GM23338 (cell line): ENCODE results near the gene PTPRN2. TPM values are rescaled to one million over a fixed set of nuclear protein-coding genes. Genes with fewer than 3 reads are reported as not detected.

Experiments used
- ATAC-seq: fragments of 200-7000 bp; cut with Tn5 transposase; 3 replicates; pipeline ENCODE4 v1.9.1; 2020
- DNase-seq: peaks from one replicate; pipeline ENCODE4 v3.0.0-alpha.2; 2015; ENCODE audit warnings: low spot score
- H2AFZ ChIP-seq: fragments of 200-600 bp; sonication (generic); 2 replicates; pipeline ENCODE4 v1.8.0; 2016; ENCODE audit warnings: antibody characterized with exemption, mild to moderate bottlenecking, moderate library complexity
- H3F3A ChIP-seq: fragments of 200-600 bp; sonication (generic); replicated peaks from 2 replicates; pipeline ENCODE4 v1.8.0; 2017; ENCODE audit warnings: antibody characterized with exemption, mixed run types, low read depth
- H3K27ac ChIP-seq: fragments of 200-600 bp; sonication (generic); 2 replicates; pipeline ENCODE4 v1.6.1; 2016; ENCODE audit warnings: low read depth
- H3K27me3 ChIP-seq: fragments of 200-600 bp; sonication (generic); 2 replicates; pipeline ENCODE4 v1.8.0; 2016; ENCODE audit warnings: mild to moderate bottlenecking, mixed run types, moderate library complexity; ENCODE audit not compliant: insufficient read depth
- H3K36me3 ChIP-seq: fragments of 200-600 bp; sonication (generic); 2 replicates; pipeline ENCODE4 v1.8.0; 2016; ENCODE audit warnings: mild to moderate bottlenecking; ENCODE audit not compliant: insufficient read depth
- H3K4me1 ChIP-seq: fragments of 200-600 bp; sonication (generic); 2 replicates; pipeline ENCODE4 v1.8.0; 2016; ENCODE audit warnings: mild to moderate bottlenecking, moderate library complexity; ENCODE audit not compliant: insufficient read depth
- H3K4me2 ChIP-seq: fragments of 200-600 bp; sonication (generic); 2 replicates; pipeline ENCODE4 v1.7.1; 2017; ENCODE audit warnings: mixed run types
- H3K4me3 ChIP-seq: fragments of 200-600 bp; sonication (generic); 2 replicates; pipeline ENCODE4 v1.6.1; 2016; ENCODE audit warnings: mixed run types
- H3K79me2 ChIP-seq: fragments of 200-600 bp; sonication (generic); replicated peaks from 2 replicates; pipeline ENCODE4 v1.8.0; 2017; ENCODE audit warnings: mild to moderate bottlenecking; ENCODE audit not compliant: insufficient read depth
- H3K9me2 ChIP-seq: fragments of 200-600 bp; sonication (generic); 2 replicates; pipeline ENCODE4 v1.8.0; 2017; ENCODE audit not compliant: insufficient read depth
- H4K20me1 ChIP-seq: fragments of 200-600 bp; sonication (generic); replicated peaks from 2 replicates; pipeline ENCODE4 v1.8.0; 2017; ENCODE audit warnings: mild to moderate bottlenecking; ENCODE audit not compliant: insufficient read depth
- H3K27ac Mint-ChIP-seq: 2 replicates; pipeline ENCODE4 v1.8.0; 2020; ENCODE audit warnings: inconsistent platforms, mild to moderate bottlenecking, moderate library complexity, mixed read lengths
- H3K27me3 Mint-ChIP-seq: 3 replicates; pipeline ENCODE4 v1.8.0; 2022; ENCODE audit warnings: low read depth, mild to moderate bottlenecking, moderate library complexity, mixed read lengths, inconsistent platforms; ENCODE audit not compliant: insufficient read depth, poor library complexity
- H3K36me3 Mint-ChIP-seq: 3 replicates; pipeline ENCODE4 v1.8.0; 2021; ENCODE audit warnings: low read depth, mild to moderate bottlenecking, inconsistent platforms, moderate library complexity, mixed read lengths
- H3K4me1 Mint-ChIP-seq: 3 replicates; pipeline ENCODE4 v1.8.0; 2020; ENCODE audit warnings: mild to moderate bottlenecking, inconsistent platforms, mixed read lengths
- H3K4me3 Mint-ChIP-seq: 3 replicates; pipeline ENCODE4 v1.8.0; 2021; ENCODE audit warnings: moderate library complexity, mild to moderate bottlenecking, inconsistent platforms, mixed read lengths
- H3K9me3 Mint-ChIP-seq: 3 replicates; pipeline ENCODE4 v1.8.0; 2020; ENCODE audit warnings: moderate library complexity, mild to moderate bottlenecking, inconsistent platforms, mixed read lengths
- CREB1 ChIP-seq: fragments of 250-450 bp; sonication (Bioruptor Pico); IDR thresholded peaks from 2 replicates; pipeline ENCODE4 v1.5.0; 2020; ENCODE audit warnings: low read depth, mild to moderate bottlenecking, moderate library complexity
- ETS1 ChIP-seq: IDR thresholded peaks from 2 replicates; pipeline ENCODE4 v1.6.1; 2016; ENCODE audit warnings: antibody characterized with exemption
- EZH2 ChIP-seq: fragments of 200-600 bp; sonication (generic); IDR thresholded peaks from one replicate; pipeline ENCODE4 v1.8.0; 2017; ENCODE audit warnings: antibody characterized with exemption, mild to moderate bottlenecking, low read depth; ENCODE audit not compliant: unreplicated experiment
- NANOG ChIP-seq: IDR thresholded peaks from 2 replicates; pipeline ENCODE4 v1.6.1; 2016; ENCODE audit warnings: antibody characterized with exemption, borderline replicate concordance
- STAT1 ChIP-seq: IDR thresholded peaks from one replicate; pipeline ENCODE4 v1.6.1; 2016; ENCODE audit warnings: antibody characterized with exemption; ENCODE audit not compliant: unreplicated experiment
- ZNF114 ChIP-seq: fragments of 250-450 bp; sonication (Bioruptor Pico); IDR thresholded peaks from 2 replicates; pipeline ENCODE4 v1.5.0; 2020; ENCODE audit warnings: mild to moderate bottlenecking, moderate library complexity
- ZNF331 ChIP-seq: fragments of 250-450 bp; sonication (Bioruptor Pico); IDR thresholded peaks from 2 replicates; pipeline ENCODE4 v1.5.0; 2020; ENCODE audit warnings: low read depth, mild to moderate bottlenecking, moderate library complexity
- polyA plus RNA-seq: library from polyadenylated mRNA; unstranded; fragments of >200 nt; fragmentation: Nextera tagmentation; extraction: Ambion mirVana; gene quantifications from 2 replicates; pipeline ENCODE4 v1.2.1, GENCODE V29; 2016
- total RNA-seq: library from RNA; depleted of rRNA; stranded (reverse); fragments of >200 nt; shearing (Covaris generic); gene quantifications from 2 replicates; pipeline ENCODE4 v1.2.3, GENCODE V29; 2014
- TF ChIP-seq, protein P1 (sequence below): fragments of 250-450 bp; sonication (Bioruptor Pico); IDR thresholded peaks from 2 replicates; pipeline ENCODE4 v1.5.0; 2020; ENCODE audit warnings: mild to moderate bottlenecking, moderate library complexity
- TF ChIP-seq, protein P2 (sequence below), 2 experiments: fragments of 200-600 bp in 1 of 2; sonication (generic) in 1 of 2; conservative IDR thresholded peaks; 2 replicates each; pipeline versions ENCODE4 v1.5.1 to v1.6.1; 2016 to 2017; ENCODE audit warnings: antibody characterized with exemption in 2 of 2, low read depth in 2 of 2, mild to moderate bottlenecking in 2 of 2, moderate library complexity in 1 of 2
- TF ChIP-seq, protein P3 (sequence below): IDR thresholded peaks from one replicate; pipeline ENCODE4 v1.6.1; 2018; ENCODE audit warnings: antibody characterized with exemption; ENCODE audit not compliant: unreplicated experiment

Gene PTPRN2
- total and polyA plus RNA-seq, 2 experiments from 2014 or later, result 0.87 to 4.0 TPM

GRCh38 chr7:157922576-157922975, 665.0 kb downstream of the PTPRN2 start:
- peaks cover 2% of the 10 kb centered on the region for H3K27me3 Mint-ChIP-seq
- no peaks in the 10 kb centered on the region for H3K4me1 ChIP-seq

More at GRCh38 chr7:157922576-157922975, 665.0 kb downstream of the PTPRN2 start:
- H3K4me3 ChIP-seq, result no peak overlapping the region
- no peaks in the 10 kb centered on the region for H3F3A ChIP-seq
- DNase-seq (no peak), ATAC-seq (no peak)
- no peaks in the 10 kb centered on the region for H3K27me3 ChIP-seq
- no peak overlapping the region for H2AFZ ChIP-seq
- H3K4me2 ChIP-seq, result no peak overlapping the region
- H3K9me3 Mint-ChIP-seq, result peaks cover 89% of the 10 kb centered on the region
- no peak for TF ChIP-seq CREB1
- TF ChIP-seq ZNF331, result no peak
- no peak for TF ChIP-seq EZH2
- TF ChIP-seq, protein P1, sequence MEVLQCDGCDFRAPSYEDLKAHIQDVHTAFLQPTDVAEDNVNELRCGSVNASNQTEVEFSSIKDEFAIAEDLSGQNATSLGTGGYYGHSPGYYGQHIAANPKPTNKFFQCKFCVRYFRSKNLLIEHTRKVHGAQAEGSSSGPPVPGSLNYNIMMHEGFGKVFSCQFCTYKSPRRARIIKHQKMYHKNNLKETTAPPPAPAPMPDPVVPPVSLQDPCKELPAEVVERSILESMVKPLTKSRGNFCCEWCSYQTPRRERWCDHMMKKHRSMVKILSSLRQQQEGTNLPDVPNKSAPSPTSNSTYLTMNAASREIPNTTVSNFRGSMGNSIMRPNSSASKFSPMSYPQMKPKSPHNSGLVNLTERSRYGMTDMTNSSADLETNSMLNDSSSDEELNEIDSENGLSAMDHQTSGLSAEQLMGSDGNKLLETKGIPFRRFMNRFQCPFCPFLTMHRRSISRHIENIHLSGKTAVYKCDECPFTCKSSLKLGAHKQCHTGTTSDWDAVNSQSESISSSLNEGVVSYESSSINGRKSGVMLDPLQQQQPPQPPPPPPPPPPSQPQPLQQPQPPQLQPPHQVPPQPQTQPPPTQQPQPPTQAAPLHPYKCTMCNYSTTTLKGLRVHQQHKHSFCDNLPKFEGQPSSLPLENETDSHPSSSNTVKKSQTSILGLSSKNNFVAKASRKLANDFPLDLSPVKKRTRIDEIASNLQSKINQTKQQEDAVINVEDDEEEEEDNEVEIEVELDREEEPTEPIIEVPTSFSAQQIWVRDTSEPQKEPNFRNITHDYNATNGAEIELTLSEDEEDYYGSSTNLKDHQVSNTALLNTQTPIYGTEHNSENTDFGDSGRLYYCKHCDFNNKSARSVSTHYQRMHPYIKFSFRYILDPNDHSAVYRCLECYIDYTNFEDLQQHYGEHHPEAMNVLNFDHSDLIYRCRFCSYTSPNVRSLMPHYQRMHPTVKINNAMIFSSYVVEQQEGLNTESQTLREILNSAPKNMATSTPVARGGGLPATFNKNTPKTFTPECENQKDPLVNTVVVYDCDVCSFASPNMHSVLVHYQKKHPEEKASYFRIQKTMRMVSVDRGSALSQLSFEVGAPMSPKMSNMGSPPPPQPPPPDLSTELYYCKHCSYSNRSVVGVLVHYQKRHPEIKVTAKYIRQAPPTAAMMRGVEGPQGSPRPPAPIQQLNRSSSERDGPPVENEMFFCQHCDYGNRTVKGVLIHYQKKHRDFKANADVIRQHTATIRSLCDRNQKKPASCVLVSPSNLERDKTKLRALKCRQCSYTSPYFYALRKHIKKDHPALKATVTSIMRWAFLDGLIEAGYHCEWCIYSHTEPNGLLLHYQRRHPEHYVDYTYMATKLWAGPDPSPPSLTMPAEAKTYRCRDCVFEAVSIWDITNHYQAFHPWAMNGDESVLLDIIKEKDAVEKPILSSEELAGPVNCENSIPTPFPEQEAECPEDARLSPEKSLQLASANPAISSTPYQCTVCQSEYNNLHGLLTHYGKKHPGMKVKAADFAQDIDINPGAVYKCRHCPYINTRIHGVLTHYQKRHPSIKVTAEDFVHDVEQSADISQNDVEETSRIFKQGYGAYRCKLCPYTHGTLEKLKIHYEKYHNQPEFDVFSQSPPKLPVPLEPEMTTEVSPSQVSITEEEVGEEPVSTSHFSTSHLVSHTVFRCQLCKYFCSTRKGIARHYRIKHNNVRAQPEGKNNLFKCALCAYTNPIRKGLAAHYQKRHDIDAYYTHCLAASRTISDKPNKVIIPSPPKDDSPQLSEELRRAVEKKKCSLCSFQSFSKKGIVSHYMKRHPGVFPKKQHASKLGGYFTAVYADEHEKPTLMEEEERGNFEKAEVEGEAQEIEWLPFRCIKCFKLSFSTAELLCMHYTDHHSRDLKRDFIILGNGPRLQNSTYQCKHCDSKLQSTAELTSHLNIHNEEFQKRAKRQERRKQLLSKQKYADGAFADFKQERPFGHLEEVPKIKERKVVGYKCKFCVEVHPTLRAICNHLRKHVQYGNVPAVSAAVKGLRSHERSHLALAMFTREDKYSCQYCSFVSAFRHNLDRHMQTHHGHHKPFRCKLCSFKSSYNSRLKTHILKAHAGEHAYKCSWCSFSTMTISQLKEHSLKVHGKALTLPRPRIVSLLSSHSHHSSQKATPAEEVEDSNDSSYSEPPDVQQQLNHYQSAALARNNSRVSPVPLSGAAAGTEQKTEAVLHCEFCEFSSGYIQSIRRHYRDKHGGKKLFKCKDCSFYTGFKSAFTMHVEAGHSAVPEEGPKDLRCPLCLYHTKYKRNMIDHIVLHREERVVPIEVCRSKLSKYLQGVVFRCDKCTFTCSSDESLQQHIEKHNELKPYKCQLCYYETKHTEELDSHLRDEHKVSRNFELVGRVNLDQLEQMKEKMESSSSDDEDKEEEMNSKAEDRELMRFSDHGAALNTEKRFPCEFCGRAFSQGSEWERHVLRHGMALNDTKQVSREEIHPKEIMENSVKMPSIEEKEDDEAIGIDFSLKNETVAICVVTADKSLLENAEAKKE, result no peak
- no peak for TF ChIP-seq STAT1
- no peak for TF ChIP-seq ZNF114 (CRISPR knock-in tag)
- TF ChIP-seq ETS1, result no peak
- no peak for TF ChIP-seq NANOG
- TF ChIP-seq, protein P2, sequence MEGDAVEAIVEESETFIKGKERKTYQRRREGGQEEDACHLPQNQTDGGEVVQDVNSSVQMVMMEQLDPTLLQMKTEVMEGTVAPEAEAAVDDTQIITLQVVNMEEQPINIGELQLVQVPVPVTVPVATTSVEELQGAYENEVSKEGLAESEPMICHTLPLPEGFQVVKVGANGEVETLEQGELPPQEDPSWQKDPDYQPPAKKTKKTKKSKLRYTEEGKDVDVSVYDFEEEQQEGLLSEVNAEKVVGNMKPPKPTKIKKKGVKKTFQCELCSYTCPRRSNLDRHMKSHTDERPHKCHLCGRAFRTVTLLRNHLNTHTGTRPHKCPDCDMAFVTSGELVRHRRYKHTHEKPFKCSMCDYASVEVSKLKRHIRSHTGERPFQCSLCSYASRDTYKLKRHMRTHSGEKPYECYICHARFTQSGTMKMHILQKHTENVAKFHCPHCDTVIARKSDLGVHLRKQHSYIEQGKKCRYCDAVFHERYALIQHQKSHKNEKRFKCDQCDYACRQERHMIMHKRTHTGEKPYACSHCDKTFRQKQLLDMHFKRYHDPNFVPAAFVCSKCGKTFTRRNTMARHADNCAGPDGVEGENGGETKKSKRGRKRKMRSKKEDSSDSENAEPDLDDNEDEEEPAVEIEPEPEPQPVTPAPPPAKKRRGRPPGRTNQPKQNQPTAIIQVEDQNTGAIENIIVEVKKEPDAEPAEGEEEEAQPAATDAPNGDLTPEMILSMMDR (conservative IDR thresholded peaks at IDR 0.05; ENCODE audit: low read depth in 2 of 2), result no peak
- TF ChIP-seq, protein P3, sequence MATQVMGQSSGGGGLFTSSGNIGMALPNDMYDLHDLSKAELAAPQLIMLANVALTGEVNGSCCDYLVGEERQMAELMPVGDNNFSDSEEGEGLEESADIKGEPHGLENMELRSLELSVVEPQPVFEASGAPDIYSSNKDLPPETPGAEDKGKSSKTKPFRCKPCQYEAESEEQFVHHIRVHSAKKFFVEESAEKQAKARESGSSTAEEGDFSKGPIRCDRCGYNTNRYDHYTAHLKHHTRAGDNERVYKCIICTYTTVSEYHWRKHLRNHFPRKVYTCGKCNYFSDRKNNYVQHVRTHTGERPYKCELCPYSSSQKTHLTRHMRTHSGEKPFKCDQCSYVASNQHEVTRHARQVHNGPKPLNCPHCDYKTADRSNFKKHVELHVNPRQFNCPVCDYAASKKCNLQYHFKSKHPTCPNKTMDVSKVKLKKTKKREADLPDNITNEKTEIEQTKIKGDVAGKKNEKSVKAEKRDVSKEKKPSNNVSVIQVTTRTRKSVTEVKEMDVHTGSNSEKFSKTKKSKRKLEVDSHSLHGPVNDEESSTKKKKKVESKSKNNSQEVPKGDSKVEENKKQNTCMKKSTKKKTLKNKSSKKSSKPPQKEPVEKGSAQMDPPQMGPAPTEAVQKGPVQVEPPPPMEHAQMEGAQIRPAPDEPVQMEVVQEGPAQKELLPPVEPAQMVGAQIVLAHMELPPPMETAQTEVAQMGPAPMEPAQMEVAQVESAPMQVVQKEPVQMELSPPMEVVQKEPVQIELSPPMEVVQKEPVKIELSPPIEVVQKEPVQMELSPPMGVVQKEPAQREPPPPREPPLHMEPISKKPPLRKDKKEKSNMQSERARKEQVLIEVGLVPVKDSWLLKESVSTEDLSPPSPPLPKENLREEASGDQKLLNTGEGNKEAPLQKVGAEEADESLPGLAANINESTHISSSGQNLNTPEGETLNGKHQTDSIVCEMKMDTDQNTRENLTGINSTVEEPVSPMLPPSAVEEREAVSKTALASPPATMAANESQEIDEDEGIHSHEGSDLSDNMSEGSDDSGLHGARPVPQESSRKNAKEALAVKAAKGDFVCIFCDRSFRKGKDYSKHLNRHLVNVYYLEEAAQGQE, result no peak
- no peaks in the 10 kb centered on the region for H3K9me2 ChIP-seq
- no peaks in the 10 kb centered on the region for H3K4me1 Mint-ChIP-seq
- H3K27ac Mint-ChIP-seq, result no peak overlapping the region
- peaks cover 45% of the 10 kb centered on the region for H3K36me3 Mint-ChIP-seq
- H3K79me2 ChIP-seq, result no peaks in the 10 kb centered on the region
- H4K20me1 ChIP-seq, result no peaks in the 10 kb centered on the region
- no peak overlapping the region for H3K4me3 Mint-ChIP-seq
- H3K36me3 ChIP-seq, result peaks cover 8% of the 10 kb centered on the region
- H3K27ac ChIP-seq, result no peak overlapping the region
